NCI-H1694 (cell line): Measurements from ENCODE around the gene ASB3.
"Not testable (repeated sequence)": the region's sequence is repeated elsewhere in the genome, so short reads cannot be mapped to it uniquely, and the experiment has no call there.

Experiments used
- DNase-seq: peaks from one replicate; lab custom pipeline; 2025; lab: John Stamatoyannopoulos, UW

The ASB3 gene

DNA sequence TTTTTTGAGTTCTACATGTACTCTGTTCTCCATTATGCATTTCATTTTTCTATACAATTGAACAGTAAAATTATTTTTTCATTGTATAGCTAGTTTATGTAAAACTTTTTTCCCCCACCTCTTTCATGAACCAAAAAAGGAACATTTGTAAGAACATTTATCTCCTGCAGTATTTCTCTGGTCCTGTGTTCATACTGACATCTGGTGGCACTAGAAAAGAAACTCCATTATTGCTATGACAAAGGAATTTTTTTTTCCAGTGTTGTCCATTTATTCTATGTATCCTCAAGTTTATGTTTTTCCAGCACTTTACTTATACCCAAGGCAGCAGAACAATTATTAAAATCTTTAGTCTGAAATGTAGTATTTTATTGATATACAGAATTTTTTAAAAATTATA lies 46.6 kb downstream of the ASB3 start:
- DNase-seq: peak; percentile 25

DNA sequence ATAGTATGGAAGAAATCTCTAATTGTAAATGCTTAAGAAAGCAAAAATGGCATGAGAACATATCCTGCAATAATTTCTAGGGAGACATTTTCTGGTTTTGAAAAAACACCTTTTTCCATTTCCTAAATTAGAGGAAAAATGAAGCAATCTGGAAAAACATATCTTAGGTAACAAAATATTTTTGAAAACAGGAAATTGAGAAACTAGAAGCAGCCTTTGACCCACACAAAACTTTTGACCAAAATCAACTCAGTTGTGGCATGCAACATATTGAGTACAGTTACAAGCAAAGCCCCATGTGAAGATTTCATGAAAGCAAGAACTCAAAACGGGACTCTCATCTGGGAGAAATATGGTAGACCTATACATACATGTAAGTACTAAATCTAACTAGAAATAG lies 47.7 kb downstream of the ASB3 start:
- DNase-seq: no peak

DNA sequence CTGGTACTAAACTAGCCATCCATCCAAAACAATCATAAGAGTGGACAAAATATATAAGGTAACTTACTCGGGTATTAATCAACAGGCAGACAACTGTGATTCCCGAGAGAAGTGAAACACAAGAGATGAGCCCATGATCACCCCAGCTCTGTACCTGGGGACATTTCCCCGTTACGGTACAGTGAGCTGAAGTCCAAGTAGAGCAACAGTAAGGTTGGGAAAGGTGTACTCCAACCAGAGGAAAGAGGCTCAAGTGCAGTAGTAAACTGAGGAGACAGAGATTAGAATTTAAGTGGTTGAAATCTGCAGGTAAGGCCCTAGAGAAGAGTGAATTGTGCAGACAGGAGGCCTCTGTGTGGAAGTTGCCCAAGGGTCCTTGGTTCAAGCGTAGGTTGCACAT lies 49.7 kb downstream of the ASB3 start:
- DNase-seq: no peak

DNA sequence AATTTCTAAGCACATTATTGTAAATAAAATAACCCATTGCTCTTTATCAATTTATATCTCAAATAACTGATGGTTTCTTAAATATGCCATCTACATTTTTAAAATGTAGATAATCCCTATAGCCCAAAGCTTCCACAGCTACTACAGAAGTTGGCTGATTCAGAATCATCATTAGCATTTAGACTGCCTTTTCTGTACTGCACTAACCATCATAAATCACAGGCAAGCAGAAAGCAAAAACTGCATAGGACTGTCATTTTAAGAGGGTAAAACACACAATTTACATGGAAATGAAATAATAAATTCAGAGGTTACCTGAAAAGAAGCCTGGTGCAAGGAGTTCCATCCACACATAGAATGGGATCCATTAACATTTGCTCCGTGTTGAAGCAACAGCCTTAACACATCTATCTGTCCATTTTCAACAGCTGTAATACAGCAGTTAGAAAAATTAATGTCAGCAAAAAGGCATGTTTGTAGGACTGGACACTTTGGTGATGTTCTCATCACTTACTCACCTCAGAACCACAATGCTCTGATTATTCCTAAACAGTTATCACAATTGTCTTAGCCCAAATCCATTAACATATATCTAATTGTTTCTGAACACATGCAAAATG lies 57.5 kb downstream of the ASB3 start:
- no peak for DNase-seq

DNA sequence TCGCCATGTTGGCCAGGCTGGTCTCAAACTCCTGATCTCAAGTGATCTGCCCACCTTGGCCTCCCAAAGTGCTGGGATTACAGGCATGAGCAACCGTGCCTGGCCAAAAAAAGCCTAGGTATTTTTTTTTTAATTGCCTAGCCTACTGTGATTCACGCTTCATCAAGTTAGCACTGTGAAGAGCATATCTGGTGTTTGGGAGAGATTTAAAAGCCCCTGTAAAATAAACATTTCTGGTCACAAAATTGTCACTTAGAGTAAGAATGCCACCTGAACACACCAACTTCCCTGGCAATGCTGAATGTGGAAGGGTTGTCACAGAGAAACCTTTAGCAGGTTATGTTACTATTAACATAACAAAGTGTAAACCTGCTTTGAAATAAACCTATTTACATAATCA lies 58.8 kb downstream of the ASB3 start:
- DNase-seq: no peak

DNA sequence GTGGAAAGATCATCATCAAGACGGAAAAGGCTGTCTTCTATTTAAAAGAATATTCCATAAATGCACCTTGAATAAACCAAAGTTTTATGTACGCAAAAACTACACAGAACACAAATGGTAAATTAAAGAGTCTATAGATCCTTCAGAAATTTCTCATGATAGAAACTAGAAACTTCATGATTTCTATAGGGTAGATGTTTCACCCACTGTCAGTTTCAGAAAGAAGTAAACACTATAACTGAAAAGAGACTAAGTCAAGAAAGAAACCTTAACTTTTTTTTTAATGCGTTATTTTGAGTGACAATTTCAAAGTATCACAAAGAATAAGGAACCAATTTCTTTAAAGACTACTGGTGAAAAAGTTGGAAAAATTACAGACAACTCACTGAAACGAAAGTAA lies 61.1 kb downstream of the ASB3 start:
- no peak for DNase-seq

DNA sequence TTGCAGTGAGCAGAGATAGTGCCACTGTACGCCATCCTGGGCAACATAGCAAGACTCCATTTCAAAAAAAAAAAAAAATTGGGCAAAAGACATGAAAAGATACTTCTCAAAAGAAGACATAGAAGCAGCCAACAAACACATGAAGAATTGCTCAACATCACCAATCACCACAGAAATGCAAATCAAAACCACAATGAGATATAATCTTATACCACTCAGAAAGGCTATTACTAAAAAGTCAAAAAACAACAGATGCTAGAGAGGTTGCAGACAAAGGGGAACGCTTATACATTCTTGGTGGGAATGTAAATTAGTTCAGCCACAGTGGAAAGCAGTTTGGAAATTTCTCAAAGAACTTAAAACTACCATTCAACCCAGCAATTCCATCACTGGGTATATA lies 62.2 kb downstream of the ASB3 start:
- DNase-seq: no peak

DNA sequence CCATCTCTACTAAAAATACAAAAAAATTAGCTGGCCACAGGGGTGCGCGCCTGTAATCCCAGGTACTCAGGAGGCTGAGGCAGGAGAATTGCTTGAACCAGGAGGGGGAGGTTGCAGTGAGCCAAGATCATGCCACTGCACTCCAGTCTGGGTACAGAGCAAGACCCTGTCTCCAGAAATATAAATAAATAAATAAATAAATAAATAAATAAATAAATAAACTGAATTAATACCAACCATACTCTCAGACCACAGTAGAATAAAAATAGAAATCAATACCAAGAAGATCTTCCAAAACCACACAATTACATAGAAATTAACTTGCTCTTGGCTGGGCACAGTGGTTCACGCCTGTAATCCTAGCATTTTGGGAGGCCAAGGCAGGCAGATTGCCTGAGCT lies 65.8 kb downstream of the ASB3 start:
- not testable (repeated sequence) for DNase-seq

DNA sequence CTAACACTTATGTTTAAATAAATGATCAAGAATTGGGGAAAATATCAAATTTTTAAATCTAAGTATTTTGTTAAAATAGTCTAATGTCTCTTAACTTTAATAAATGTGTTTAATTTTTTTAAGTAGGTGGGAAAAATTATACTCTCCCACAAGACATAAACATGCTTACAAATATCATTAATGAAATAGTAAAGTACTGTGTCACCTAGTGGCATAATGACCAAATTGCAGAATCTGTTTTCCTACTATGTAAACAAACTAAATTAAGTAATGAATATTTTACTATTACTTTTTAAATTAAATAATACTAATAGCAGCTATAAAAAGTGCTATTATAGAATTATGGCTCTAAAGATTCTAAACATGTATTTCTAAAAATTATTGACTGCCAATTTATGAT lies 71.2 kb downstream of the ASB3 start:
- DNase-seq: peak; percentile 7

DNA sequence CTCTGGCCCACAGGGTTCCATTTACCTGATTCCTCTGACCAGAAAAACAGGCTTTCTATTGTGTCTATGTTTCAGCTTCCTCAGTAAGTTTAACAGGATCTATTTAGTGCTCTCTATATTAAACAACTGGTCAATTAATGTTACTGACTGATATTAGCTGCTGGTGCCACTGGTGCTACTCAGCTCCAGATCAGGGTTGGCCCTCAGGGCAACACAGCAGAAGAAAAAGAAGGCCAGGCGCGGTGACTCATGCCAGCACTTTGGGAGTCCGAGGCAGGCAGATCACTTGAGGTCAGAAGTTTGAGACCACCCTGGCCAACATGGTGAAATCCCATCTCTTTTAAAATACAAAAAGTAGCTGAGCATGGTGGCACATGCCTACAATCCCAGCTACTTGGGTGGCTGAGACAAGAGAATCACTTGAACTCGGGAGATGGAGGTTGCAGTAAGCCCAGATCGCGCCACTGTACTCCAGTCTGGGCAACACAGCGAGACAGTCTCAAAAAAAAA lies 75.4 kb downstream of the ASB3 start:
- no peak for DNase-seq

DNA sequence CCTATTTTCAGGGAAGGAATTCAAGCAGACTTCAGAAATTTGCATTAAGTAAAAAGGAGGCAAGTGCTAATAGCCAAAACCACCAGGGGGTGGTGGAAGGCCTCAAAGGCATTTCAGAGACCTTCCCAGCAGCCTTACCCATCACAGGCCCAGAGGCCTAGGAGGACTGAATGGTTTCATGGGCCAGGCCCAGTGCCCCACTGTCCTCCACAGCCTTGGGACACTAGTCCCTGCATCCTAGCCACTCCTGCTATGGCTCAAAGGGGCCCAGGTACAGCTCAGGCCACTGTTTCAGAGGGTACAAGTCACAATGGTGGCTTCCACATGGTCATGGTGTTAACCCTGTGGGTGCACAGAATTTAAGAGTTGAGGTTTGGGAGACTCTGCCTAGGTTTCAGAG lies 77.8 kb downstream of the ASB3 start:
- no peak for DNase-seq

DNA sequence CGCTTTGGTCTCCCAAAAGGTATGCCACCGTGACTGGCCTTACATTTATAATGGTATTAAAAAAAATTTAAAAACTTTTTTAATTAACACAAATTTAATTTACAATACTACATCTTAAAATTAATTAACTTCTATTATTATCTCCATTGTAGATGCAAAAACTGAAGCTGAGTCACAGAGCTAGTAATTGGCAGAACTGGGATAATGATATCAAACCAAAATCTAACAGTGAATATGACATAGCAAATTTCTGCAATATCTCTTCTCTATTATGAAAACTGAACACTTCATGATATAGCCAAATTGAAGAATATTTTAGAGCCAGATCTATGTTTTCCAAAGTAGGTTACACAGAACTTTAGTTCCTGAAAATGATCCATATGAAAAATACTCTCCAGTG lies 85.5 kb downstream of the ASB3 start:
- no peak for DNase-seq

DNA sequence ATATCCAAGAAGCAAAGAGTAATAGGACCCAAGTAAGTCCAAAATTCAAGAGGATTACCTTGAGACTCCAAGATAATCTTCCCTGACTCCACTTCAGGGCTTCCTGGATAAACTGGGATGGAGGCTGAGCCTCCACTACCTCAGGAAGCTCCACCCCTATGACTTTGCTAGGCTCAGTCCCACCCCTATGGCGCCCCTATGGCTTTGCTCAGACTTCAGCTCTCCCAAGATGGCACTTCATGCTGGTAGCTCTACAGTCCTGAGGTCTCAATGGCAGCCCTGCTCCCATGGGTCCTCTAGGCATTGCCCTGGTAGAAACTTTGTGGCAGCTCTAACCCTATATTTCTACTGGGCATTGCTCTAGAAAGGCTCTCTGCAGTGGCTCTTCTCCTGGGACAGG lies 89.1 kb downstream of the ASB3 start:
- no peak for DNase-seq

DNA sequence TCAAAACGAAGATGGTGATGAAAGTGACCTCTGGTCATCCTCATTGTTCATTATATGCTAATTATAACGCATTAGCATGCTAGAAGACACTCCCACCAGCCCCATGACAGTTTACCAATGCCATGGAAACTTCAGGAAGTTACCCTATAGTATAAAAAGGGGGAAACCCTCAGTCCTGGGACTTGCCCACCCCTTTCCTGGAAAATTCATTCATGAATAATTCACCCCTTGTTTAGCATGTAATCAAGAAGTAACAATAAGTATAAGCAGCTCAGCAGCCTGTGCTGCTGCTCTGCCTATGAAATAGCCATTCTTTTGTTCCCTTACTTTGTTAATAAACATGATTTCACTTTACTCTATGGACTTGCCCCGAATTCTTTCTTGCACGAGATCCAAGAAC lies 89.7 kb downstream of the ASB3 start:
- no peak for DNase-seq

DNA sequence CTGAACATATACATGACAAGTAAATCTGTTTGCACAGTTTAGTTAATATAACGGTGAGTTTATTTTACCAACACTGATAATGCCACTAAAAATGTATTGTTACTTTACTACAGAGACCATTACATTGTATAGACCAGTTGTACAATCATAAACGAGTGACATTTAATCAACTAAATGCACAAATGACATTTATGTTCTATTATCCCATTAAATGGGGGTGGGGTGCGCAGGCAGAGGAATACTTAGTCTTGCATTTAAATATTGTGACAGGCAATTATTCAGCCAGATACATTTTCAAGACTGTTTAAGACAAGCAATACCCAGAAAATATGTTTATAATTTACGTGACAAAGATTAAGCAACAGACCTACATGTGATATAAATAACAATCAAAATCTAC lies 91.2 kb downstream of the ASB3 start:
- DNase-seq: no peak

DNA sequence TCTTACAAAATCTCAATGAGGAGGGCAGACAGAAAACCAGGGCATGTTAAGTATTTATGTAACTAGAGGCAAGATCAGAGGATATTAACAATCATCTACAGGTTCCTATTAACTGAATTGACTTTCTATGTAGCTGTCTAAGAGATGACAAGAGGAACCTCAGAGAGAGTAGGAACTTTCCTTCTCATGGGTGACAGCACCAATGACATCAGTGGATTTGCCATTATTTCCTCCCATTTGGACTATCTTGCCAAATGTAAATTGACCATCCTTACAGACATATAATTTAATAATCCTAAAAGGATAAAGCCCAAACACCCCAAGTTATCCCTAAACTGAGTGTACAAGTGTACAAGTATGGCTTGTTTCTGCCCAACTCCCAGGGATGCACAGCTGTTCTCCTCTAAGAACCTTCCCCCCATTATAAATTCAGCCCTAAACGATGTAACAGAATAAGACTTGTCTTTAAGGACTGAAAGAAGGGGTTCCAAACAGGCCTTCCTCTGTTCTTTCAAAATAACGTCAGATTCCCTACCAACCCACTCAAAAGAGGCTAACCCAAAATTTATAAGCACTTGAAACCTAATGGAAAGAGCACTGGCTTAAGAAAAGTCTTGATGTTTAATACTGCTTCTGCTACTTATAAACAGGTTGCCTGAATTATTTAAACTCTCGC lies 92.5 kb downstream of the ASB3 start:
- DNase-seq: no peak

DNA sequence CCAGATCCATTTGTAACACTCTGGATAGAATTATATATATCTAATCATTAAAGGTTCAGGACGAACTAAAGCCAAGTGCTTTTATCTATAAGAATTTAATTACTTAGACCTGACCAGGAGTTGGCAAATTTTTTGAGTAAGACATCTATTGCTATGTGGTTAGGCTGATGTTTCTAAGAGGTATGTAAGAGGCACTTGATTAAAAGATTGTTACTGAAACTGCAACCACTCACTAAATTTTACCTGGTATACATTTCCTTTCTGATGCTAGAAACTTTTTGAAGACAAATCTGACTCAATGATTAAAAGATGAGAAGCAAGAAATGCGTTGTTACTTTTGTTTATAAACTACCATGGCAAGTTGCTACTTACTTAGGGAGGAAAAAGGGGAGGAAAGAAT lies 95.9 kb downstream of the ASB3 start:
- DNase-seq: no peak

DNA sequence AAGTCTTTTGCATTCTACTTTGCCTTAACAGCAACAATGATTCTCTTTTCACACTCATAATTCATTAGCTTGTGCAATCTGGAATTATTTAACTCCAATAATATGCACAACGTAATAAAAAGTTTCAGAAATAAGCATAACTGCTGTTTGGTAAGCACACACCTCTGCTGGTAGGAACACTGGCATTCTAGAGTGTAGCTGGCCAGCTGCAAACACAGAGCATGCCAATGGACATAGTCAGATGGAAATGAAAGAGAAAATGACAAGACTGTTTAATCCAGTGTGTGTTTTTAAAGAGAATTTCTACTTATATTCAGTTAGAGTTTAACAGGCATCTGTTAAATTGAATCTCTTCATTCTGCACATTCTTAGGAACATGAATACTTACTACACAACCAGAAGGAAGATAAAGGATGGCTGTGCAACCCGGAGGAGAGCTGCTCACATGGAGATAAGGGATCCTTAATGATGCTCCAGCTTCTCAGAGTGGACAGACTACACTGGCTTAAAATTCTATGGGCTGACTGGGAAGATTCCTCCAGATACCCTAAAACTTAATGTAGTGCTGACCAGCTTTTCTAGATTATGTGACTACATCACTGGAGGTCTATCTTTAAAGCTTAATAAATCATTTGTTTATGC lies 113.8 kb downstream of the ASB3 start:
- no peak for DNase-seq

DNA sequence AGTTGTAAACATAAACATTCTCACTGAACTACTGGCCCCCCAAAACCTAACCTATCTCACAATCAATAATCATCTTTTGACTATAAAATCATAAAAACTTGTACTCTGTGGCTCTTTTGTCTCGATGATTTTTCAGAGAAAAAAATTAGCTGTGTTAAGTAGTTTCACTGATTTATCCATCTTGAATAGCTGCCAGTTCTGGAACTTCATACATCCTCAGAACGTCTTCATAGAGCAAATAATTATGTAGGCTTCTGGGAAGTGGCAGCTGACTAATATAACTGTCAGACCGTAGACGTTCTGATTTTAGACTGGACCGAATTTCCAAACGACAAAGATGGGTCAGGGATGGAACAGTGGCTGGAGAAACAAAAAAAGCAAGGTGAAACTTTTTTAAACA lies 116.4 kb downstream of the ASB3 start:
- DNase-seq: no peak

DNA sequence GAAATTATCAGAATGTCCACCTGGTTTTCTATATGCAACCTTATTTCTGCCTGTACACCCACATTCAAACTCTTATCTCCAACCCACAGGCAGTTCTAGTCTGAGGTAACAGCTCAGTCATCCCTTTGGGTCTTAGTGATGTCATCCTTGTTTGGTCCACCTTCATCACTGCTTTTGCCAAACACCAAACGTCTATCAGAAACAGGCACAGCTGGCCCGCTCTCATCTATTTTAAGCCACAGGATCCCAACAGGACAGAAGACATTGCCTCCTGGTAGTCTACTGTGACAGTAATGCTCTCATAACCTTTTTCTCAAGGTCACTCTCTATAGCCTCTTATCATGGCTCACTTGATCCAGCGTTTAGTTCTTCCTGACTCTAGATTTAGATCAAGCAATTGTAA lies 118.1 kb downstream of the ASB3 start:
- DNase-seq: no peak

DNA sequence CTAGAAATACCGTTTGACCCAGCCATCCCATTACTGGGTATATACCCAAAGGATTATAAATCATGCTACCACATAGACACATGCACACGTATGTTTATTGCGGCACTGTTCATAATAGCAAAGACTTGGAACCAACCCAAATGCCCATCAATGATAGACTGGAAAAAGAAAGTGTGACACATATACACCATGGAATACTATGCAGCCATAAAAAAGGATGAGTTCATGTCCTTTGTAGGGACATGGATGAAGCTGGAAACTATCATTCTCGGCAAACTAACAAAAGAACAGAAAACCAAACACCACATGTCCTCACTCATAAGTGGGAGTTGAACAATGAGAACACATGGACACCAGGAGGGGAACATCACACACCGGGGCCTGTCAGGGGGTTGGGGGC lies 119.6 kb downstream of the ASB3 start:
- not testable (repeated sequence) for DNase-seq

DNA sequence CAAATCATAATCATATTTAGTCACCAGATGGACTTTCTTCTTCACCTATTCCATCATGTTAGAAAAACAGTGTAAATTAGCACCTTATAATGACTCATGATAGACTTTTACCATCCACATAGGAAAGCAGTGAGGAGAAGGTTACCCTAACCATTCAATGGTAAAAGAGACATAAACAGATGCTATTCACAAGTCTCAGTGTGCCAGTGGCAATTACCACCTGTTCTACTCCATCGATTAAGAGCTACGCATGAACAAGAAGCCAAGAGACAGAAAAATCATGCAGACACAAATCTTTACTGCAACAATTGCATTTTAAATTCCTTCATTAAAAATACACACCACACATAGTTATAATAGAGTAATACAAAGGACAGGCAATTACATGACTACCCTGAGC lies 125.9 kb downstream of the ASB3 start:
- DNase-seq: no peak

DNA sequence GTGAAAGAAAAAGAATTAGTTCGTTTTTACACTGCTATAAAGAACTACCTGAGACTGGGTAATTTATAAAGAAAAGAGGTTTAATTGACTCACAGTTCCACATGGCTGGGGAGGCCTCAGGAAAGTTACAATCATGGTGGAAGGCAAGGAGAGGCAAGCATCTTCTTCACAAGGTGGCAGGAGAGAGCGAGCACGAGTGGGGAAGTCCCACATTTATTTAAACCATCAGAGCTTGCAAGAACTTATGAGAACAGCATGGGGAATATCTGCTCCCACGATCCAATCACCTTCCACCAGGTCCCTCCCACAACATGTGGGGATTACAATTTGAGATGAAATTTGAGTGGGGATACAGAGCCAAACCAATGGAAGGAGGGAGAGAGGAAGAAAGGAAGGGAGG lies 128.3 kb downstream of the ASB3 start:
- DNase-seq: not testable (repeated sequence)

DNA sequence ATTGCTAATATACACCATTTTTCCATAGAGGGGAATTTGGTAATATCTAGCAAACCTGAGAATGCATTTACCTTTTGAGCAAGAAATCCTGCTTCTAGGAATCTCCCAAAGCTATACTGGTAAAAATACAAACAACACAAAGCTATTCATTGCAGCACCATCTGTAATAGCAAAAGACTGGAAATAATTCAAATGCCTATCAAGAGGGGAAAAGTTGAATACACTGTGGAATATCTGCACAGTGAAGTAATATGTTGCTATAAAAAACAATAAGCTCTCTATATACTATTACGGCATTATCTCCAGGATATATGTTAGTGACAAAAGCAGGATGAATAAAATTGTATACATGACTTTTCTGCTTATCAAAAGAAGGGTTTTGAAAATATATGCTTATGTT lies 131.5 kb downstream of the ASB3 start:
- no peak for DNase-seq
